SU-DHL-6 (cell line): ENCODE data around the gene KCNF1.

Experiments
- H2AFZ ChIP-seq: fragments of 200-600 bp; sonication (generic); 2 replicates; pipeline ENCODE4 v1.6.1; 2014; ENCODE audit warnings: low read depth, mild to moderate bottlenecking, moderate library complexity, mixed read lengths, antibody characterized with exemption, low read length; ENCODE audit not compliant: severe bottlenecking
- H3F3A ChIP-seq: fragments of 200-600 bp; shearing (Covaris generic); 2 replicates; pipeline ENCODE4 v1.6.0; 2016; ENCODE audit warnings: antibody characterized with exemption, mild to moderate bottlenecking; ENCODE audit not compliant: insufficient read depth
- H3K27ac ChIP-seq: fragments of 200-600 bp; sonication (generic); 2 replicates; pipeline ENCODE4 v1.5.1; 2016; ENCODE audit warnings: low read depth, mild to moderate bottlenecking, low read length, moderate library complexity, mixed read lengths
- H3K27me3 ChIP-seq: fragments of 200-600 bp; sonication (generic), shearing (Covaris generic); 2 replicates; pipeline ENCODE4 v1.6.0; 2014; ENCODE audit warnings: mild to moderate bottlenecking, low read length
- H3K36me3 ChIP-seq: fragments of 200-600 bp; sonication (generic); 2 replicates; pipeline ENCODE4 v1.6.1; 2014; ENCODE audit warnings: mild to moderate bottlenecking, low read length, mixed read lengths
- H3K4me2 ChIP-seq: fragments of 300-600, 200-600 bp; shearing (Covaris generic), sonication (generic); 2 replicates; pipeline ENCODE4 v1.6.0; 2014; ENCODE audit warnings: low read length, low read depth, mild to moderate bottlenecking; ENCODE audit not compliant: poor library complexity, severe bottlenecking
- H3K4me3 ChIP-seq: fragments of 200-600 bp; sonication (generic); 2 replicates; pipeline ENCODE4 v1.5.1; 2014; ENCODE audit warnings: antibody characterized with exemption, low read length, mild to moderate bottlenecking, mixed read lengths; ENCODE audit not compliant: insufficient read depth, poor library complexity, severe bottlenecking
- H3K79me2 ChIP-seq: fragments of 200-600 bp; sonication (generic); 2 replicates; pipeline ENCODE4 v1.6.1; 2014; ENCODE audit warnings: mild to moderate bottlenecking, low read length, moderate library complexity; ENCODE audit not compliant: insufficient read depth
- H3K9ac ChIP-seq: fragments of 200-600 bp; sonication (generic); 2 replicates; pipeline ENCODE4 v1.7.0; 2014; ENCODE audit warnings: mild to moderate bottlenecking, low read length
- H3K9me2 ChIP-seq: fragments of 200-600 bp; sonication (generic); replicated peaks from 2 replicates; pipeline ENCODE4 v1.6.1; 2014; ENCODE audit warnings: low read length; ENCODE audit not compliant: insufficient read depth
- H3K9me3 ChIP-seq: fragments of 200-600 bp; sonication (generic); 2 replicates; pipeline ENCODE4 v1.6.1; 2014; ENCODE audit warnings: low read length, mixed read lengths; ENCODE audit not compliant: insufficient read depth
- H4K20me1 ChIP-seq: fragments of 200-600 bp; sonication (generic); 2 replicates; pipeline ENCODE4 v1.6.1; 2014; ENCODE audit warnings: low read depth, mild to moderate bottlenecking, antibody characterized with exemption, low read length, moderate library complexity, mixed read lengths
- CTCF ChIP-seq: fragments of 200-600 bp; sonication (generic); IDR thresholded peaks from one replicate; pipeline ENCODE4 v1.5.1; 2017; ENCODE audit warnings: antibody characterized with exemption, mild to moderate bottlenecking, low read length, moderate library complexity; ENCODE audit not compliant: insufficient read depth, poor library complexity, severe bottlenecking
- EZH2phosphoT487 ChIP-seq: fragments of 200-600 bp; sonication (generic), shearing (Covaris generic); conservative IDR thresholded peaks from 2 replicates; pipeline ENCODE4 v1.6.1; 2018; ENCODE audit warnings: mild to moderate bottlenecking, antibody characterized with exemption, low read length, moderate library complexity, mixed read lengths

The KCNF1 gene

GRCh38 chr2:10944799-10945198, 33.1 kb downstream of the KCNF1 start:
- no peak overlapping the region for H2AFZ ChIP-seq
- no peaks in the 10 kb centered on the region for H3K36me3 ChIP-seq
- H3K27me3 ChIP-seq = no peaks in the 10 kb centered on the region
- H3K9me3 ChIP-seq = no peaks in the 10 kb centered on the region
- no peaks in the 10 kb centered on the region for H3K79me2 ChIP-seq
- H3K9me2 ChIP-seq = no peaks in the 10 kb centered on the region
- H3K4me3 ChIP-seq = no peak overlapping the region
- TF ChIP-seq EZH2phosphoT487 = no peak
- TF ChIP-seq CTCF = no peak
- H3K4me2 ChIP-seq = no peak overlapping the region
- no peaks in the 10 kb centered on the region for H3F3A ChIP-seq
- no peak overlapping the region for H3K9ac ChIP-seq
- no peak overlapping the region for H3K27ac ChIP-seq
- no peaks in the 10 kb centered on the region for H4K20me1 ChIP-seq

- H3K36me3 ChIP-seq = no peaks in the 10 kb centered on the region
- no peak overlapping the region for H2AFZ ChIP-seq
- H3K79me2 ChIP-seq = no peaks in the 10 kb centered on the region
- no peaks in the 10 kb centered on the region for H3K9me2 ChIP-seq
- H3K27ac ChIP-seq = no peak overlapping the region
- no peak overlapping the region for H3K4me2 ChIP-seq
- H3F3A ChIP-seq = no peaks in the 10 kb centered on the region
- TF ChIP-seq EZH2phosphoT487 = no peak
- no peak for TF ChIP-seq CTCF
- no peaks in the 10 kb centered on the region for H4K20me1 ChIP-seq
- no peaks in the 10 kb centered on the region for H3K9me3 ChIP-seq
- H3K27me3 ChIP-seq = no peaks in the 10 kb centered on the region
- no peak overlapping the region for H3K4me3 ChIP-seq
- no peak overlapping the region for H3K9ac ChIP-seq
Observed at GRCh38 chr2:10946394-10946793, 34.7 kb downstream of the KCNF1 start.

DNA sequence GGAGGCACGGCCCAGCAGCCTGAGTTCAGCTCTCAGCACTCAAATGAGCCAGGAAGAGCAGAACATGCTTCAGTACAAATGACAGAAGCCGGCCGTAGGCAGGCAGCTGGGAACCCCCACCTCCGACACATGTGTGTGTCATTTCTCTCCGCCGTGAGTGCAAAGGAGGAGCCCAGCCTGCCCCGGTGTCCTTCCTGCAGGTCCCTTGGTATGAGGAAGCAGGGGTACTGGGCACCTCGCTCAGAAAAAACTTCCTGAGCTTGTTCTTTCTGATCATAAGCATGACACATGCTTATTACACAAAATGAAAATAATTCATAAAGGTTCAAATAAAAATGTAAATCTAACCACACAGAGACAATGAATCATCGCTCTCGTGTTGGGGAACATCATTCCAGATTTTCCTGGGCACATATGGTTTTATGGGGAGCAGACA, 35.3 kb downstream of the KCNF1 start:
- H3K4me2 ChIP-seq = no peak overlapping the region
- no peaks in the 10 kb centered on the region for H3K79me2 ChIP-seq
- no peak overlapping the region for H2AFZ ChIP-seq
- H4K20me1 ChIP-seq = no peaks in the 10 kb centered on the region
- no peaks in the 10 kb centered on the region for H3K9me2 ChIP-seq
- H3K9me3 ChIP-seq = no peaks in the 10 kb centered on the region
- H3K9ac ChIP-seq = no peak overlapping the region
- no peak overlapping the region for H3K27ac ChIP-seq
- no peak for TF ChIP-seq EZH2phosphoT487
- no peak for TF ChIP-seq CTCF
- H3K36me3 ChIP-seq = no peaks in the 10 kb centered on the region
- no peak overlapping the region for H3K4me3 ChIP-seq
- H3K27me3 ChIP-seq = no peaks in the 10 kb centered on the region
- H3F3A ChIP-seq = no peaks in the 10 kb centered on the region
